B cell (primary cell): ENCODE results near the gene CHTF8. TPM values are rescaled to one million over a fixed set of nuclear protein-coding genes. Genes with fewer than 3 reads are reported as not detected.

Source experiments
- ATAC-seq: fragments of 200-7000 bp; cut with Tn5 transposase; one replicate; pipeline ENCODE4 v1.10.0; 2021; ENCODE audit warnings: low read depth, mild to moderate bottlenecking, moderate number of reproducible peaks, moderate library complexity
- CTCF ChIA-PET: fragments of 350-600 bp; sonication (Branson Sonifier 250); formaldehyde crosslinking; loops from one replicate; lab custom pipeline; 2021; ENCODE audit warnings: antibody characterized with exemption, inconsistent platforms; lab: Charles Lee
- POLR2A ChIA-PET: fragments of 350-600 bp; sonication (Branson Sonifier 250); formaldehyde crosslinking; loops from one replicate; lab custom pipeline; 2021; ENCODE audit warnings: antibody characterized with exemption; lab: Charles Lee
- DNase-seq: peaks from one replicate; pipeline ENCODE4 v3.0.0; 2013
- H2AFZ ChIP-seq: 2 replicates; pipeline ENCODE4 v1.6.1; 2012; ENCODE audit warnings: mild to moderate bottlenecking, low read depth, low read length; ENCODE audit not compliant: insufficient read depth, poor library complexity, severe bottlenecking
- H3K27ac ChIP-seq, 2 donors: 1 replicate in 1 of 2; 2 replicates in 1 of 2; pipeline ENCODE4 v1.5.1; 2012 to 2013; ENCODE audit warnings: low read length in 2 of 2, mild to moderate bottlenecking in 2 of 2, moderate library complexity in 1 of 2
- H3K27me3 ChIP-seq, 4 experiments: fragments of 200-600 bp in 1 of 4; sonication (generic) in 1 of 4; replicated peaks in 1 of 4; 1 replicate in 2 of 4; 2 replicates in 2 of 4; pipeline versions ENCODE4 v1.6.1 to v1.7.0; 2013 to 2016; ENCODE audit warnings: low read length in 3 of 4, mild to moderate bottlenecking in 2 of 4, mixed read lengths in 1 of 4, moderate library complexity in 1 of 4; ENCODE audit not compliant: insufficient read depth in 4 of 4, control insufficient read depth in 3 of 4; ENCODE audit errors: control extremely low read depth in 1 of 4
- H3K36me3 ChIP-seq, 2 experiments: replicated peaks in 1 of 2; 1 replicate in 1 of 2; 2 replicates in 1 of 2; pipeline versions ENCODE4 v1.6.1 to v1.7.1; 2013; ENCODE audit warnings: low read length in 1 of 2; ENCODE audit not compliant: insufficient read depth in 2 of 2, control insufficient read depth in 1 of 2; ENCODE audit errors: control extremely low read depth in 1 of 2, extremely low read depth in 1 of 2
- H3K4me1 ChIP-seq, 2 donors: fragments of 200-600 bp in 1 of 2; sonication (generic) in 1 of 2; 1 replicate in 1 of 2; 2 replicates in 1 of 2; pipeline versions ENCODE4 v1.5.1 to v1.6.1; 2013 to 2017; ENCODE audit warnings: low read length in 2 of 2; ENCODE audit not compliant: control insufficient read depth in 2 of 2, insufficient read depth in 2 of 2
- H3K4me2 ChIP-seq: replicated peaks from 2 replicates; pipeline ENCODE3; 2012; ENCODE audit warnings: mild to moderate bottlenecking, low read depth, low read length; ENCODE audit not compliant: poor library complexity, severe bottlenecking
- H3K4me3 ChIP-seq, 5 experiments: fragments of 200-600 bp in 1 of 5; sonication (generic) in 1 of 5; 1 replicate in 3 of 5; 2 replicates in 2 of 5; pipeline versions ENCODE4 v1.5.1 to v1.7.0; 2011 to 2016; ENCODE audit warnings: low read length in 4 of 5, mild to moderate bottlenecking in 4 of 5, low read depth in 2 of 5, control low read depth in 1 of 5, moderate library complexity in 1 of 5; ENCODE audit not compliant: insufficient read depth in 1 of 5; ENCODE audit errors: control extremely low read depth in 1 of 5, extremely low read depth in 1 of 5
- H3K79me2 ChIP-seq: fragments of 200-600 bp; sonication (generic); one replicate; pipeline ENCODE4 v1.6.0; 2016; ENCODE audit warnings: low read length; ENCODE audit not compliant: control insufficient read depth, insufficient read depth
- H3K9ac ChIP-seq: fragments of 200-600 bp; sonication (generic); 2 replicates; pipeline ENCODE4 v1.6.1; 2017; ENCODE audit warnings: mild to moderate bottlenecking, low read length, moderate library complexity
- H3K9me3 ChIP-seq, 3 donors: one replicate each; pipeline versions ENCODE4 v1.6.1 to v1.7.1; 2013; ENCODE audit warnings: low read length in 2 of 3; ENCODE audit not compliant: control insufficient read depth in 2 of 3, insufficient read depth in 1 of 3; ENCODE audit errors: control extremely low read depth in 1 of 3
- H4K20me1 ChIP-seq: 2 replicates; pipeline ENCODE4 v1.6.0; 2012; ENCODE audit warnings: mild to moderate bottlenecking, low read length; ENCODE audit not compliant: insufficient read depth, control insufficient read depth, poor library complexity, severe bottlenecking
- H3K27ac Mint-ChIP-seq: one replicate; pipeline ENCODE4 v1.8.0; 2021; ENCODE audit warnings: mixed read lengths
- H3K27me3 Mint-ChIP-seq: one replicate; pipeline ENCODE4 v1.8.0; 2021; ENCODE audit warnings: mixed read lengths
- H3K4me1 Mint-ChIP-seq: one replicate; pipeline ENCODE4 v1.8.0; 2021; ENCODE audit warnings: mixed read lengths
- H3K4me3 Mint-ChIP-seq: one replicate; pipeline ENCODE4 v1.8.0; 2021; ENCODE audit warnings: mixed read lengths
- H3K9me3 Mint-ChIP-seq: one replicate; pipeline ENCODE4 v1.8.0; 2022; ENCODE audit warnings: mixed read lengths; ENCODE audit not compliant: insufficient read depth
- CTCF ChIP-seq: fragments of 200-600 bp; IDR thresholded peaks from one replicate; pipeline ENCODE4 v1.8.0; 2022; ENCODE audit warnings: antibody characterized with exemption, mild to moderate bottlenecking
- EZH2 ChIP-seq: IDR thresholded peaks from 2 replicates; pipeline ENCODE4 v1.6.1; 2012; ENCODE audit warnings: borderline replicate concordance, low read depth, mild to moderate bottlenecking, moderate library complexity, low read length; ENCODE audit not compliant: insufficient read depth, poor library complexity, severe bottlenecking
- WGBS: methylation state at CpG from one replicate; pipeline ENCODE4 v1.1.5; 2013; ENCODE audit warnings: missing lambda C conversion rate; ENCODE audit not compliant: insufficient coverage; 5-methylcytosine and 5-hydroxymethylcytosine counted together
- intact Hi-C: fragments of 100-400 bp; cut with micrococcal nuclease; formaldehyde crosslinking; loops from one replicate; pipeline ENCODE4 v1.10.0; 2022
- polyA plus RNA-seq: library from polyadenylated mRNA; depleted of rRNA; stranded (reverse); fragments of >200 nt; gene quantifications from 2 replicates; pipeline ENCODE4 v1.2.3, GENCODE V29; 2012
- total RNA-seq, 2 donors: library from RNA; stranded (reverse); fragments of 120-200 nt in 1 of 2; gene quantifications; 1 replicate in 1 of 2; 2 replicates in 1 of 2; pipeline versions ENCODE4 v1.2.3 to v1.2.4, GENCODE V29; 2013 to 2022

CHTF8 gene
- total and polyA plus RNA-seq, 2 donors (not counting 1 experiment from before 2014, with no cell fraction given): 65.0 to 112 TPM

- Histone ChIP-seq H3K36me3 (no peaks in the 10 kb centered on the region), H2AFZ (no peak overlapping the region), H3K4me2 (no peak overlapping the region), H3K27ac (no peak overlapping the region), H3K9ac (no peak overlapping the region), H3K79me2 (no peaks in the 10 kb centered on the region), H3K27me3 (no peaks in the 10 kb centered on the region), H3K4me1 (no peaks in the 10 kb centered on the region), H3K4me3 (no peak overlapping the region), H3K9me3 (no peaks in the 10 kb centered on the region), H4K20me1 (no peaks in the 10 kb centered on the region)
- no peak for DNase-seq
- POLR2A ChIA-PET: no interaction called here
- TF ChIP-seq EZH2 (no peak), CTCF (no peak)
- intact Hi-C loops: loop anchor here (10.0 kb wide), 1 partner anchor 385 kb away; the partner anchor contains the start of gene NFAT5
- Mint-ChIP-seq H3K27ac (no peak overlapping the region), H3K4me3 (no peak overlapping the region), H3K9me3 (no peaks in the 10 kb centered on the region), H3K27me3 (no peaks in the 10 kb centered on the region), H3K4me1 (peaks cover 3% of the 10 kb centered on the region)
- CTCF ChIA-PET: no interaction called here
- no peak for ATAC-seq
Observed at GRCh38 chr16:69180011-69180338, 47.6 kb upstream of the CHTF8 start.

GRCh38 chr16:69179328-69180010 lies 47.1 kb upstream of the CHTF8 start:
- POLR2A ChIA-PET: no interaction called here

More at GRCh38 chr16:69179328-69180010, 47.1 kb upstream of the CHTF8 start:
- Histone ChIP-seq H3K79me2 (no peaks in the 10 kb centered on the region), H3K4me3 (no peak overlapping the region), H3K27ac (no peak overlapping the region), H3K27me3 (no peaks in the 10 kb centered on the region), H3K9ac (no peak overlapping the region), H4K20me1 (no peaks in the 10 kb centered on the region), H3K4me2 (no peak overlapping the region), H2AFZ (no peak overlapping the region), H3K4me1 (no peaks in the 10 kb centered on the region), H3K9me3 (no peaks in the 10 kb centered on the region), H3K36me3 (no peaks in the 10 kb centered on the region)
- Mint-ChIP-seq H3K27ac (no peak overlapping the region), H3K27me3 (no peaks in the 10 kb centered on the region), H3K4me1 (no peaks in the 10 kb centered on the region), H3K4me3 (no peak overlapping the region), H3K9me3 (no peaks in the 10 kb centered on the region)
- DNase-seq: no peak
- ATAC-seq: no peak
- no peak for TF ChIP-seq EZH2
- TF ChIP-seq CTCF: no peak
- intact Hi-C loops: loop anchor here (10.0 kb wide), 1 partner anchor 385 kb away; the partner anchor contains the start of gene NFAT5
- 58% methylated on average over 3 of the region's 6 CpGs for WGBS
- CTCF ChIA-PET: no interaction called here
